WTC11 (cell line): ENCODE measurements around the gene LY6G5B. TPM values are rescaled to one million over a fixed set of nuclear protein-coding genes. Genes with fewer than 3 reads are reported as not detected.
A peak's percentile ranks its signal among the peaks of the same experiment; 100 is the strongest.

Source experiments
- ATF2 ChIP-seq: sonication (generic); formaldehyde crosslinking; IDR thresholded peaks from 2 replicates; pipeline ENCODE4 v1.8.1; 2022; ENCODE audit warnings: low read depth, missing genetic modification reagents, borderline replicate concordance
- CREM ChIP-seq: sonication (generic); formaldehyde crosslinking; IDR thresholded peaks from 2 replicates; pipeline ENCODE4 v1.8.1; 2022; ENCODE audit warnings: mild to moderate bottlenecking, missing genetic modification reagents, moderate library complexity
- FOXP1 ChIP-seq: sonication (generic); formaldehyde crosslinking; IDR thresholded peaks from 2 replicates; pipeline ENCODE4 v1.8.0; 2022; ENCODE audit warnings: missing genetic modification reagents, mild to moderate bottlenecking, moderate library complexity, borderline replicate concordance
- GABPB1 ChIP-seq: sonication (generic); formaldehyde crosslinking; IDR thresholded peaks from 2 replicates; pipeline ENCODE4 v1.8.1; 2023; ENCODE audit warnings: mild to moderate bottlenecking, missing genetic modification reagents
- GRHL2 ChIP-seq: fragments of 250-450 bp; sonication (Bioruptor Pico); IDR thresholded peaks from 2 replicates; pipeline ENCODE4 v1.8.0; 2022; ENCODE audit warnings: mild to moderate bottlenecking, moderate library complexity; ENCODE audit not compliant: insufficient replicate concordance, severe bottlenecking
- GTF2I ChIP-seq: fragments of 250-450 bp; sonication (Bioruptor Pico); conservative IDR thresholded peaks from 2 replicates; pipeline ENCODE4 v1.4.0; 2021; ENCODE audit warnings: mild to moderate bottlenecking
- HMGXB4 ChIP-seq: sonication (generic); formaldehyde crosslinking; IDR thresholded peaks from 2 replicates; pipeline ENCODE4 v1.8.1; 2023; ENCODE audit warnings: mild to moderate bottlenecking, moderate library complexity, missing genetic modification reagents
- JUN ChIP-seq: sonication (generic); formaldehyde crosslinking; IDR thresholded peaks from 2 replicates; pipeline ENCODE4 v1.8.0; 2023; ENCODE audit warnings: mild to moderate bottlenecking, missing genetic modification reagents
- KAT7 ChIP-seq: sonication (generic); formaldehyde crosslinking; IDR thresholded peaks from 2 replicates; pipeline ENCODE4 v1.8.1; 2023; ENCODE audit warnings: missing genetic modification reagents, mild to moderate bottlenecking, borderline replicate concordance
- MAX ChIP-seq: sonication (generic); formaldehyde crosslinking; IDR thresholded peaks from 2 replicates; pipeline ENCODE4 v1.8.0; 2022; ENCODE audit warnings: mild to moderate bottlenecking, missing genetic modification reagents
- NR2C2 ChIP-seq: sonication (generic); formaldehyde crosslinking; IDR thresholded peaks from 2 replicates; pipeline ENCODE4 v1.8.0; 2022; ENCODE audit warnings: mild to moderate bottlenecking, missing genetic modification reagents
- SMAD3 ChIP-seq: sonication (generic); formaldehyde crosslinking; IDR thresholded peaks from 2 replicates; pipeline ENCODE4 v1.8.0; 2022; ENCODE audit warnings: missing genetic modification reagents, mild to moderate bottlenecking, borderline replicate concordance
- SOX15 ChIP-seq: fragments of 250-450 bp; sonication (Bioruptor Pico); IDR thresholded peaks from 2 replicates; pipeline ENCODE4 v1.9.0; 2021; ENCODE audit warnings: mild to moderate bottlenecking
- SP1 ChIP-seq: sonication (generic); formaldehyde crosslinking; conservative IDR thresholded peaks from 2 replicates; pipeline ENCODE4 v1.8.1; 2022; ENCODE audit warnings: missing genetic modification reagents
- TP53 ChIP-seq: sonication (generic); formaldehyde crosslinking; IDR thresholded peaks from 2 replicates; pipeline ENCODE4 v1.8.1; 2023; ENCODE audit warnings: mild to moderate bottlenecking, missing genetic modification reagents
- total RNA-seq: library from RNA; stranded (reverse); gene quantifications from 3 replicates; pipeline ENCODE4 v1.2.3, GENCODE V29; 2021
- TF ChIP-seq, protein P1 (sequence below): sonication (generic); formaldehyde crosslinking; IDR thresholded peaks from 2 replicates; pipeline ENCODE4 v1.8.0; 2022; ENCODE audit warnings: mild to moderate bottlenecking, missing genetic modification reagents
- TF ChIP-seq, protein P2 (sequence below): sonication (generic); formaldehyde crosslinking; IDR thresholded peaks from 2 replicates; pipeline ENCODE4 v1.8.1; 2022; ENCODE audit warnings: low read depth, mild to moderate bottlenecking, moderate library complexity, missing genetic modification reagents, borderline replicate concordance
- TF ChIP-seq, protein P3 (sequence below): sonication (generic); formaldehyde crosslinking; IDR thresholded peaks from 2 replicates; pipeline ENCODE4 v1.8.0; 2022; ENCODE audit warnings: missing genetic modification reagents
- TF ChIP-seq, protein P4 (sequence below): fragments of 250-450 bp; sonication (Bioruptor Pico); IDR thresholded peaks from 2 replicates; pipeline ENCODE4 v1.9.0; 2021; ENCODE audit warnings: mild to moderate bottlenecking, borderline replicate concordance
- TF ChIP-seq, protein P5 (sequence below): fragments of 250-450 bp; sonication (Bioruptor Pico); IDR thresholded peaks from 2 replicates; pipeline ENCODE4 v1.9.0; 2021; ENCODE audit warnings: mild to moderate bottlenecking

Gene LY6G5B
- total RNA-seq, 1 experiment from 2014 or later, result 15.7 TPM

DNA sequence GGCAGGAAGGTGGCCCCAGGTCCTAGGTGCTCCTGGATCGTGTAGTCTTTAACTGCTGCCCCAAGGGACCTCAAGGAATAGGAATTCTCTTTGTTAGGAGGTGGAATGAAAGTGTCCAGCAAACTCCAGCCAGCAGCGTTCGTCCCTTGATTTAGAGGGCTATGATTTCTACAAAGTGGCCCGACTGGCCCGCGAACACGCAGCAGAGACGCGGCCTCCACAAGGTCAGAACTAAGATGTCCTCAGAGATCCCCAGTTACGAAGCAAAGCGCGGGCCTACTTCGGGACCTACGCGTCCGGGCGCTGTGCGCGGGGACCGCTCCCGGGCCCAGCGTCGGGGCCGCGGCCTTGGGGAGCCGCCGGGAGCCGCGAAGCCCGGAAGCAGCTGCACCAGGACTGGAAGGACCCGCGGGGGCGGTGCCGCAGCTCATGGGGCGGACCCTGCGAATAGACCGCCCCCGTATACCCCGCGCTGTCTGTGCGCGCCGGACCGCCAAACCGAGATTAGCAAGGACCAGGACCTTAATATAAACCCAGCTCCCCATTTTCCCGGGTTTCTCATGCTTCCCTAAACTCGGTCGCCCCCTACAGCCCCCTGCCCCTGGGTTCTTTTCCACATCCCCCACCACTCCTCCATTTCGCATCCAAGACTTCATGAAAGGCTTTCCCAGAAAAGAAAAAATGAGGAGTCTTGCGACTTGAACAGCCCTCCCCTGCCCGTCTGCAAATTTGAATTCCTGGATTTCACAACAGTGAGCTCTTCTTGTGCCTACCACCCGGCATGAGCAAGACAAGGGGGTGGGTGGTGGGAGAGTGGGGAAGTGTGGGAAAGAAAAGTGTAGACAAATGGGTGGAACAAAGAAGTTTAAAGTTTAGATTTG, 9.2 kb upstream of the LY6G5B start, which contains the start of gene C6orf47 (continued):
- no peak for TF ChIP-seq ATF2
- TF ChIP-seq, protein P1, sequence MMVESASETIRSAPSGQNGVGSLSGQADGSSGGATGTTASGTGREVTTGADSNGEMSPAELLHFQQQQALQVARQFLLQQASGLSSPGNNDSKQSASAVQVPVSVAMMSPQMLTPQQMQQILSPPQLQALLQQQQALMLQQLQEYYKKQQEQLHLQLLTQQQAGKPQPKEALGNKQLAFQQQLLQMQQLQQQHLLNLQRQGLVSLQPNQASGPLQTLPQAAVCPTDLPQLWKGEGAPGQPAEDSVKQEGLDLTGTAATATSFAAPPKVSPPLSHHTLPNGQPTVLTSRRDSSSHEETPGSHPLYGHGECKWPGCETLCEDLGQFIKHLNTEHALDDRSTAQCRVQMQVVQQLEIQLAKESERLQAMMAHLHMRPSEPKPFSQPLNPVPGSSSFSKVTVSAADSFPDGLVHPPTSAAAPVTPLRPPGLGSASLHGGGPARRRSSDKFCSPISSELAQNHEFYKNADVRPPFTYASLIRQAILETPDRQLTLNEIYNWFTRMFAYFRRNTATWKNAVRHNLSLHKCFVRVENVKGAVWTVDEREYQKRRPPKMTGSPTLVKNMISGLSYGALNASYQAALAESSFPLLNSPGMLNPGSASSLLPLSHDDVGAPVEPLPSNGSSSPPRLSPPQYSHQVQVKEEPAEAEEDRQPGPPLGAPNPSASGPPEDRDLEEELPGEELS, result no peak
- no peak; the same call in 1 of the 2 replicates for TF ChIP-seq SMAD3
- TF ChIP-seq, protein P2, sequence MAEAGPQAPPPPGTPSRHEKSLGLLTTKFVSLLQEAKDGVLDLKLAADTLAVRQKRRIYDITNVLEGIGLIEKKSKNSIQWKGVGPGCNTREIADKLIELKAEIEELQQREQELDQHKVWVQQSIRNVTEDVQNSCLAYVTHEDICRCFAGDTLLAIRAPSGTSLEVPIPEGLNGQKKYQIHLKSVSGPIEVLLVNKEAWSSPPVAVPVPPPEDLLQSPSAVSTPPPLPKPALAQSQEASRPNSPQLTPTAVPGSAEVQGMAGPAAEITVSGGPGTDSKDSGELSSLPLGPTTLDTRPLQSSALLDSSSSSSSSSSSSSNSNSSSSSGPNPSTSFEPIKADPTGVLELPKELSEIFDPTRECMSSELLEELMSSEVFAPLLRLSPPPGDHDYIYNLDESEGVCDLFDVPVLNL (CRISPR knock-in tag), result no peak
- TF ChIP-seq, protein P3, sequence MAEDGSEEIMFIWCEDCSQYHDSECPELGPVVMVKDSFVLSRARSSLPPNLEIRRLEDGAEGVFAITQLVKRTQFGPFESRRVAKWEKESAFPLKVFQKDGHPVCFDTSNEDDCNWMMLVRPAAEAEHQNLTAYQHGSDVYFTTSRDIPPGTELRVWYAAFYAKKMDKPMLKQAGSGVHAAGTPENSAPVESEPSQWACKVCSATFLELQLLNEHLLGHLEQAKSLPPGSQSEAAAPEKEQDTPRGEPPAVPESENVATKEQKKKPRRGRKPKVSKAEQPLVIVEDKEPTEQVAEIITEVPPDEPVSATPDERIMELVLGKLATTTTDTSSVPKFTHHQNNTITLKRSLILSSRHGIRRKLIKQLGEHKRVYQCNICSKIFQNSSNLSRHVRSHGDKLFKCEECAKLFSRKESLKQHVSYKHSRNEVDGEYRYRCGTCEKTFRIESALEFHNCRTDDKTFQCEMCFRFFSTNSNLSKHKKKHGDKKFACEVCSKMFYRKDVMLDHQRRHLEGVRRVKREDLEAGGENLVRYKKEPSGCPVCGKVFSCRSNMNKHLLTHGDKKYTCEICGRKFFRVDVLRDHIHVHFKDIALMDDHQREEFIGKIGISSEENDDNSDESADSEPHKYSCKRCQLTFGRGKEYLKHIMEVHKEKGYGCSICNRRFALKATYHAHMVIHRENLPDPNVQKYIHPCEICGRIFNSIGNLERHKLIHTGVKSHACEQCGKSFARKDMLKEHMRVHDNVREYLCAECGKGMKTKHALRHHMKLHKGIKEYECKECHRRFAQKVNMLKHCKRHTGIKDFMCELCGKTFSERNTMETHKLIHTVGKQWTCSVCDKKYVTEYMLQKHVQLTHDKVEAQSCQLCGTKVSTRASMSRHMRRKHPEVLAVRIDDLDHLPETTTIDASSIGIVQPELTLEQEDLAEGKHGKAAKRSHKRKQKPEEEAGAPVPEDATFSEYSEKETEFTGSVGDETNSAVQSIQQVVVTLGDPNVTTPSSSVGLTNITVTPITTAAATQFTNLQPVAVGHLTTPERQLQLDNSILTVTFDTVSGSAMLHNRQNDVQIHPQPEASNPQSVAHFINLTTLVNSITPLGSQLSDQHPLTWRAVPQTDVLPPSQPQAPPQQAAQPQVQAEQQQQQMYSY (CRISPR knock-in tag), result peak; percentile 83
- peak; percentile 63; the same call in 1 of the 2 replicates for TF ChIP-seq MAX (CRISPR knock-in tag)
- 0 out of 2 replicates have a peak, but pooled peaks have one; percentile 64 for TF ChIP-seq CREM (CRISPR knock-in tag)
- TF ChIP-seq SP1 (CRISPR knock-in tag), result peak; percentile 75
- peak; percentile 33; the same call in 1 of the 2 replicates for TF ChIP-seq NR2C2
- TF ChIP-seq, protein P4, sequence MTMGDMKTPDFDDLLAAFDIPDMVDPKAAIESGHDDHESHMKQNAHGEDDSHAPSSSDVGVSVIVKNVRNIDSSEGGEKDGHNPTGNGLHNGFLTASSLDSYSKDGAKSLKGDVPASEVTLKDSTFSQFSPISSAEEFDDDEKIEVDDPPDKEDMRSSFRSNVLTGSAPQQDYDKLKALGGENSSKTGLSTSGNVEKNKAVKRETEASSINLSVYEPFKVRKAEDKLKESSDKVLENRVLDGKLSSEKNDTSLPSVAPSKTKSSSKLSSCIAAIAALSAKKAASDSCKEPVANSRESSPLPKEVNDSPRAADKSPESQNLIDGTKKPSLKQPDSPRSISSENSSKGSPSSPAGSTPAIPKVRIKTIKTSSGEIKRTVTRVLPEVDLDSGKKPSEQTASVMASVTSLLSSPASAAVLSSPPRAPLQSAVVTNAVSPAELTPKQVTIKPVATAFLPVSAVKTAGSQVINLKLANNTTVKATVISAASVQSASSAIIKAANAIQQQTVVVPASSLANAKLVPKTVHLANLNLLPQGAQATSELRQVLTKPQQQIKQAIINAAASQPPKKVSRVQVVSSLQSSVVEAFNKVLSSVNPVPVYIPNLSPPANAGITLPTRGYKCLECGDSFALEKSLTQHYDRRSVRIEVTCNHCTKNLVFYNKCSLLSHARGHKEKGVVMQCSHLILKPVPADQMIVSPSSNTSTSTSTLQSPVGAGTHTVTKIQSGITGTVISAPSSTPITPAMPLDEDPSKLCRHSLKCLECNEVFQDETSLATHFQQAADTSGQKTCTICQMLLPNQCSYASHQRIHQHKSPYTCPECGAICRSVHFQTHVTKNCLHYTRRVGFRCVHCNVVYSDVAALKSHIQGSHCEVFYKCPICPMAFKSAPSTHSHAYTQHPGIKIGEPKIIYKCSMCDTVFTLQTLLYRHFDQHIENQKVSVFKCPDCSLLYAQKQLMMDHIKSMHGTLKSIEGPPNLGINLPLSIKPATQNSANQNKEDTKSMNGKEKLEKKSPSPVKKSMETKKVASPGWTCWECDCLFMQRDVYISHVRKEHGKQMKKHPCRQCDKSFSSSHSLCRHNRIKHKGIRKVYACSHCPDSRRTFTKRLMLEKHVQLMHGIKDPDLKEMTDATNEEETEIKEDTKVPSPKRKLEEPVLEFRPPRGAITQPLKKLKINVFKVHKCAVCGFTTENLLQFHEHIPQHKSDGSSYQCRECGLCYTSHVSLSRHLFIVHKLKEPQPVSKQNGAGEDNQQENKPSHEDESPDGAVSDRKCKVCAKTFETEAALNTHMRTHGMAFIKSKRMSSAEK, result 0 out of 2 replicates have a peak, but pooled peaks have one; percentile 18
- 0 out of 2 replicates have a peak, but pooled peaks have one; percentile 34 for TF ChIP-seq KAT7 (CRISPR knock-in tag)
- no peak for TF ChIP-seq TP53 (CRISPR knock-in tag)
- peak; percentile 79; the same call in 1 of the 2 replicates for TF ChIP-seq GABPB1 (CRISPR knock-in tag)
- no peak; the same call in 1 of the 2 replicates for TF ChIP-seq JUN (CRISPR knock-in tag)
- no peak for TF ChIP-seq GRHL2 (CRISPR knock-in tag)
- no peak for TF ChIP-seq GTF2I
- no peak for TF ChIP-seq FOXP1
- peak; percentile 83 for TF ChIP-seq HMGXB4 (CRISPR knock-in tag)
- TF ChIP-seq SOX15 (CRISPR knock-in tag), result no peak
- TF ChIP-seq, protein P5, sequence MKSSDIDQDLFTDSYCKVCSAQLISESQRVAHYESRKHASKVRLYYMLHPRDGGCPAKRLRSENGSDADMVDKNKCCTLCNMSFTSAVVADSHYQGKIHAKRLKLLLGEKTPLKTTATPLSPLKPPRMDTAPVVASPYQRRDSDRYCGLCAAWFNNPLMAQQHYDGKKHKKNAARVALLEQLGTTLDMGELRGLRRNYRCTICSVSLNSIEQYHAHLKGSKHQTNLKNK (CRISPR knock-in tag), result peak; percentile 72
